Calu3 (cell line): ENCODE results near the gene ROBO3. TPM values are rescaled to one million over a fixed set of nuclear protein-coding genes. Genes with fewer than 3 reads are reported as not detected.
A peak's percentile ranks its signal among the peaks of the same experiment; 100 is the strongest.

ENCODE experiments used
- BruUV-seq: library from RNA; stranded (reverse); fragments of 400-500 nt; replicated peaks from 2 replicates; lab custom pipeline; 2021; lab: Mats Ljungman, UMichigan
- CTCF ChIA-PET: fragments of 300-600 bp; sonication (Branson Sonifier 250); formaldehyde crosslinking; loops from one replicate; lab custom pipeline; 2022; ENCODE audit warnings: antibody characterized with exemption; lab: Charles Lee
- DNase-seq: peaks from one replicate; pipeline ENCODE4 v3.0.0; 2022
- H3K27ac Mint-ChIP-seq: one replicate; pipeline ENCODE4 v1.8.0; 2022; ENCODE audit warnings: mixed read lengths; ENCODE audit not compliant: unreplicated experiment
- H3K27me3 Mint-ChIP-seq: one replicate; pipeline ENCODE4 v1.8.0; 2022; ENCODE audit warnings: mixed read lengths; ENCODE audit not compliant: unreplicated experiment
- H3K36me3 Mint-ChIP-seq: one replicate; pipeline ENCODE4 v1.8.0; 2022; ENCODE audit warnings: mild to moderate bottlenecking, moderate library complexity, mixed read lengths; ENCODE audit not compliant: insufficient read depth, unreplicated experiment
- H3K4me1 Mint-ChIP-seq: one replicate; pipeline ENCODE4 v1.8.0; 2022; ENCODE audit warnings: mild to moderate bottlenecking, low read depth, mixed read lengths; ENCODE audit not compliant: unreplicated experiment
- H3K4me3 Mint-ChIP-seq: one replicate; pipeline ENCODE4 v1.8.0; 2022; ENCODE audit warnings: mild to moderate bottlenecking, low read depth, moderate library complexity, mixed read lengths; ENCODE audit not compliant: unreplicated experiment
- H3K9me3 Mint-ChIP-seq: one replicate; pipeline ENCODE4 v1.8.0; 2022; ENCODE audit warnings: low read depth, mixed read lengths; ENCODE audit not compliant: unreplicated experiment
- CTCF ChIP-seq: fragments of 200-600 bp; IDR thresholded peaks from one replicate; pipeline ENCODE4 v1.8.0; 2022; ENCODE audit warnings: antibody characterized with exemption; ENCODE audit not compliant: unreplicated experiment
- intact Hi-C: fragments of 100-400 bp; cut with micrococcal nuclease; formaldehyde crosslinking; loops from one replicate; pipeline ENCODE4 v1.10.0; 2022; ENCODE audit not compliant: unreplicated experiment
- total RNA-seq: library from RNA; stranded (reverse); gene quantifications from 2 replicates; pipeline ENCODE4 v1.2.3, GENCODE V29; 2022

The ROBO3 gene
- total RNA-seq, 1 experiment from 2014 or later: 0.99 TPM

GRCh38 chr11:124863137-124863825 is 2.0 kb upstream of the ROBO3 start:
- intact Hi-C loops: no loop called here
- Mint-ChIP-seq H3K4me1 (peaks cover 31% of the 10 kb centered on the region), H3K9me3 (no peaks in the 10 kb centered on the region), H3K27me3 (peaks cover 86% of the 10 kb centered on the region), H3K4me3 (peak overlapping the region; percentile 21), H3K36me3 (no peaks in the 10 kb centered on the region), H3K27ac (no peak overlapping the region)
- no TSS peak for BruUV-seq
- CTCF ChIA-PET: no interaction called here
- DNase-seq: no peak
- no peak for TF ChIP-seq CTCF

GRCh38 chr11:124863826-124864165 is 1.4 kb upstream of the ROBO3 start:
- H3K4me1 Mint-ChIP-seq: peaks cover 31% of the 10 kb centered on the region
- CTCF ChIA-PET: no interaction called here
- H3K36me3 Mint-ChIP-seq: no peaks in the 10 kb centered on the region
- TF ChIP-seq CTCF: no peak
- no peak for DNase-seq
- no peak overlapping the region for H3K27ac Mint-ChIP-seq
- H3K4me3 Mint-ChIP-seq: peak overlapping the region; percentile 21
- BruUV-seq: no TSS peak
- intact Hi-C loops: no loop called here
- no peaks in the 10 kb centered on the region for H3K9me3 Mint-ChIP-seq
- H3K27me3 Mint-ChIP-seq: peaks cover 92% of the 10 kb centered on the region

GRCh38 chr11:124864176-124864891 is 898 bp upstream of the ROBO3 start:
- H3K36me3 Mint-ChIP-seq: no peaks in the 10 kb centered on the region
- CTCF ChIA-PET: no interaction called here
- no peak for DNase-seq

GRCh38 chr11:124864892-124865180 is 396 bp upstream of the ROBO3 start:
- no peak for TF ChIP-seq CTCF
- Mint-ChIP-seq H3K4me3 (no peak overlapping the region), H3K4me1 (peaks cover 31% of the 10 kb centered on the region), H3K36me3 (no peaks in the 10 kb centered on the region), H3K9me3 (no peaks in the 10 kb centered on the region), H3K27me3 (peaks cover 100% of the 10 kb centered on the region), H3K27ac (no peak overlapping the region)
- no TSS peak for BruUV-seq
- intact Hi-C loops: no loop called here
- CTCF ChIA-PET: no interaction called here
- DNase-seq: no peak

More at GRCh38 chr11:124864176-124864891, 898 bp upstream of the ROBO3 start:
- no TSS peak for BruUV-seq
- H3K9me3 Mint-ChIP-seq: no peaks in the 10 kb centered on the region
- peaks cover 97% of the 10 kb centered on the region for H3K27me3 Mint-ChIP-seq
- no peak overlapping the region for H3K4me3 Mint-ChIP-seq
- H3K27ac Mint-ChIP-seq: no peak overlapping the region
- intact Hi-C loops: no loop called here
- H3K4me1 Mint-ChIP-seq: peaks cover 31% of the 10 kb centered on the region
- TF ChIP-seq CTCF: no peak
